Sigmoid colon (tissue), 7 donors: Measurements from ENCODE around the gene ACAA2. TPM values are rescaled to one million over a fixed set of nuclear protein-coding genes. Genes with fewer than 3 reads are reported as not detected.

Experiments used
- DNase-seq: peaks from one replicate; pipeline ENCODE4 v3.0.0-alpha.2; 2019
- H3K27ac ChIP-seq, 4 donors: fragments of 200-600 bp; sonication (generic); one replicate each; pipeline ENCODE4 v1.5.1; 2016 to 2019; ENCODE audit warnings: mild to moderate bottlenecking in 1 of 4
- H3K27me3 ChIP-seq, 3 donors: fragments of 200-600 bp; sonication (generic); one replicate each; pipeline ENCODE4 v1.5.1; 2019; ENCODE audit warnings: mild to moderate bottlenecking in 1 of 3
- H3K36me3 ChIP-seq, 4 donors: fragments of 200-600 bp; sonication (generic); one replicate each; pipeline ENCODE4 v1.5.1; 2016 to 2019
- H3K4me1 ChIP-seq, 4 donors: fragments of 200-600 bp; sonication (generic); one replicate each; pipeline ENCODE4 v1.5.1; 2017 to 2019
- H3K4me3 ChIP-seq, 4 donors: fragments of 200-600 bp; sonication (generic); one replicate each; pipeline ENCODE4 v1.5.1; 2017 to 2019; ENCODE audit warnings: mild to moderate bottlenecking in 2 of 4, moderate library complexity in 1 of 4
- H3K9me3 ChIP-seq, 4 donors: fragments of 200-600 bp in 3 of 4; sonication (generic) in 3 of 4; one replicate each; pipeline versions ENCODE4 v1.5.1 to v1.6.1; 2013 to 2019
- CTCF ChIP-seq, 4 experiments: fragments of 450-650 bp in 3 of 4; fragments of 200-600 bp in 1 of 4; IDR thresholded peaks; one replicate each; pipeline ENCODE4 v1.5.1; 2016 to 2019; ENCODE audit warnings: antibody characterized with exemption in 4 of 4, mild to moderate bottlenecking in 3 of 4, moderate library complexity in 2 of 4
- EP300 ChIP-seq, 4 donors: sonication (generic); formaldehyde crosslinking; IDR thresholded peaks; one replicate each; pipeline ENCODE4 v1.6.1; 2017; ENCODE audit warnings: antibody characterized with exemption in 4 of 4
- POLR2A ChIP-seq, 2 donors: fragments of 450-650 bp; IDR thresholded peaks; one replicate each; pipeline ENCODE4 v1.6.1; 2016; ENCODE audit warnings: antibody characterized with exemption in 2 of 2, mild to moderate bottlenecking in 2 of 2, moderate library complexity in 2 of 2
- POLR2AphosphoS5 ChIP-seq, 4 donors: sonication (generic); formaldehyde crosslinking; IDR thresholded peaks; one replicate each; pipeline ENCODE4 v1.6.1; 2017; ENCODE audit warnings: antibody characterized with exemption in 4 of 4
- WGBS, 2 donors: extraction: QIAGEN DNeasy Blood & Tissue Kit; methylation state at CpG; one replicate each; pipeline ENCODE4 v1.1.7; 2013; 5-methylcytosine and 5-hydroxymethylcytosine counted together
- intact Hi-C: fragments of 100-400 bp; cut with DNase I; formaldehyde crosslinking; loops from one replicate; pipeline ENCODE4 v1.15.1; 2023
- polyA plus RNA-seq, 3 donors: library from polyadenylated mRNA; stranded (reverse); fragments of 200-250 nt; gene quantifications; one replicate each; pipeline ENCODE4 v1.2.3, GENCODE V29; 2013
- total RNA-seq, 4 donors: library from RNA; depleted of rRNA; stranded (reverse); fragments of >200 nt; gene quantifications; one replicate each; pipeline ENCODE4 v1.1.0, GENCODE V29; 2016
- donor health status: healthy with polysubstance abuse.
- donor health status: Bipolar disorder and iron deficiency.
- donor health status: healthy.

Gene ACAA2
- total and polyA plus RNA-seq, 7 donors, result 61.8 to 478 (median 87.7) TPM

GRCh38 chr18:49854681-49855080 is 41.3 kb upstream of the ACAA2 start:
- DNase-seq, result no peak
- no peak overlapping the region for H3K4me3 ChIP-seq
- WGBS, 2 donors, result 91 to 97% methylated on average over 3 of the region's 3 CpGs
- no peaks in the 10 kb centered on the region for H3K9me3 ChIP-seq
- no peaks in the 10 kb centered on the region for H3K36me3 ChIP-seq
- no peak for TF ChIP-seq CTCF (IDR thresholded peaks at IDR 0.05)
- TF ChIP-seq EP300 (IDR thresholded peaks at IDR 0.05), result no peak
- TF ChIP-seq POLR2AphosphoS5 (IDR thresholded peaks at IDR 0.05), result no peak
- peaks cover 0 to 5% (median 0%) of the 10 kb centered on the region in 3 donors for H3K27me3 ChIP-seq
- no peak overlapping the region for H3K27ac ChIP-seq
- H3K4me1 ChIP-seq, result no peaks in the 10 kb centered on the region
- intact Hi-C loops, result loop anchor here (5.0 to 10.0 kb wide), 2 partner anchors 60 to 297 kb away; no protein-coding TSS in a partner anchor

- peaks cover 0 to 16% (median 0%) of the 10 kb centered on the region in 3 donors for H3K27me3 ChIP-seq
- 89 to 93% methylated on average over 8 of the region's 8 CpGs for WGBS, 2 donors
- H3K27ac ChIP-seq, result no peak overlapping the region
- TF ChIP-seq POLR2AphosphoS5 (IDR thresholded peaks at IDR 0.05), result no peak
- TF ChIP-seq POLR2A (IDR thresholded peaks at IDR 0.05), result no peak
- TF ChIP-seq EP300 (IDR thresholded peaks at IDR 0.05), result no peak
- TF ChIP-seq CTCF (IDR thresholded peaks at IDR 0.05), result no peak
- no peaks in the 10 kb centered on the region for H3K4me1 ChIP-seq
- intact Hi-C loops, result loop anchor here (10.0 kb wide), 1 partner anchor 59 kb away; no protein-coding TSS in a partner anchor
- H3K9me3 ChIP-seq, result no peaks in the 10 kb centered on the region
- DNase-seq, result no peak
- no peak overlapping the region for H3K4me3 ChIP-seq
- no peaks in the 10 kb centered on the region for H3K36me3 ChIP-seq
Measured at GRCh38 chr18:49853436-49853835, 40.1 kb upstream of the ACAA2 start.

GRCh38 chr18:49853011-49853410 is 39.7 kb upstream of the ACAA2 start:
- WGBS, 2 donors, result 79 to 91% methylated on average over 7 of the region's 7 CpGs
- no peaks in the 10 kb centered on the region for H3K36me3 ChIP-seq
- H3K27ac ChIP-seq, result no peak overlapping the region
- H3K4me3 ChIP-seq, result no peak overlapping the region
- no peaks in the 10 kb centered on the region for H3K4me1 ChIP-seq
- no peak for DNase-seq
- TF ChIP-seq POLR2A (IDR thresholded peaks at IDR 0.05) (no peak), CTCF (IDR thresholded peaks at IDR 0.05) (no peak), POLR2AphosphoS5 (IDR thresholded peaks at IDR 0.05) (no peak), EP300 (IDR thresholded peaks at IDR 0.05) (no peak)
- intact Hi-C loops, result loop anchor here (10.0 kb wide), 1 partner anchor 58 kb away; no protein-coding TSS in a partner anchor
- H3K9me3 ChIP-seq, result no peaks in the 10 kb centered on the region
- peaks cover 0 to 20% (median 0%) of the 10 kb centered on the region in 3 donors for H3K27me3 ChIP-seq

GRCh38 chr18:49851624-49852023 is 38.3 kb upstream of the ACAA2 start:
- peaks cover 0 to 1% (median 0%) of the 10 kb centered on the region in 4 donors for H3K4me1 ChIP-seq
- 83 to 88% methylated on average over 4 of the region's 4 CpGs for WGBS, 2 donors
- no peaks in the 10 kb centered on the region for H3K9me3 ChIP-seq
- H3K27ac ChIP-seq, result no peak overlapping the region
- TF ChIP-seq POLR2A (IDR thresholded peaks at IDR 0.05) (no peak), POLR2AphosphoS5 (IDR thresholded peaks at IDR 0.05) (no peak), CTCF (IDR thresholded peaks at IDR 0.05) (no peak), EP300 (IDR thresholded peaks at IDR 0.05) (no peak)
- DNase-seq, result no peak
- no peak overlapping the region for H3K4me3 ChIP-seq
- H3K27me3 ChIP-seq, result peaks cover 0 to 34% (median 7%) of the 10 kb centered on the region in 3 donors
- intact Hi-C loops, result loop anchor here (10.0 kb wide), 1 partner anchor 57 kb away; no protein-coding TSS in a partner anchor
- no peaks in the 10 kb centered on the region for H3K36me3 ChIP-seq

- H3K36me3 ChIP-seq, result no peaks in the 10 kb centered on the region
- no peak for DNase-seq
- peaks cover 0 to 9% (median 0%) of the 10 kb centered on the region in 4 donors for H3K4me1 ChIP-seq
- TF ChIP-seq POLR2A (IDR thresholded peaks at IDR 0.05), result no peak
- H3K4me3 ChIP-seq, result no peak overlapping the region
- intact Hi-C loops, result loop anchor here (10.0 kb wide), 1 partner anchor 56 kb away; no protein-coding TSS in a partner anchor
- H3K27ac ChIP-seq, result no peak overlapping the region
- WGBS, 2 donors, result 92 to 93% methylated on average over 8 of the region's 8 CpGs
- H3K27me3 ChIP-seq, result peaks cover 2 to 43% (median 7%) of the 10 kb centered on the region in 3 donors
- no peaks in the 10 kb centered on the region for H3K9me3 ChIP-seq
Measured at GRCh38 chr18:49850636-49851035, 37.3 kb upstream of the ACAA2 start.
